ENCODE data around the gene ASMTL.

- TF ChIP-seq POLR2AphosphoS5 (IDR thresholded peaks at IDR 0.05; ENCODE audit: borderline replicate concordance, low read depth, low read length) = no peak
- TF ChIP-seq EZH2 (IDR thresholded peaks at IDR 0.05) = no peak
- no peak for TF ChIP-seq FOXP2 (optimal IDR thresholded peaks at IDR 0.05; ENCODE audit: control extremely low read depth, extremely low read length, insufficient read depth)
These were observed 28.4 kb downstream of the ASMTL start for GRCh38 chrX:1424147-1424851.

Measured in SK-N-MC (cell line).